ENCODE measurements around the gene CNBD2.

GRCh38 chr20:35994994-35995453 lies 26.6 kb downstream of the CNBD2 start:
- TF ChIP-seq CTCF (IDR thresholded peaks at IDR 0.05), result peak; percentile 58 to 93 (median 85)
- no peak for TF ChIP-seq POLR2AphosphoS5 (IDR thresholded peaks at IDR 0.05; ENCODE audit: insufficient read depth in 1 of 2, low read depth in 1 of 2)
- no peak for TF ChIP-seq POLR2A (IDR thresholded peaks at IDR 0.05)

Data from vagina (tissue), 2 donors.